HepG2 (cell line): ENCODE data around the gene ABTB2. TPM values are rescaled to one million over a fixed set of nuclear protein-coding genes. Genes with fewer than 3 reads are reported as not detected.

Experiments
- ATAC-seq: fragments of 200-7000 bp; cut with Tn5 transposase; 3 replicates; pipeline ENCODE4 v1.9.1; 2020; ENCODE audit warnings: mild to moderate bottlenecking, moderate library complexity
- BruUV-seq: library from RNA; stranded (reverse); fragments of 400-500 nt; replicated peaks from 2 replicates; lab custom pipeline; 2021; lab: Mats Ljungman, UMichigan
- CTCF ChIA-PET: fragments of 300-600 bp; formaldehyde crosslinking; extraction: SDS; loops from one replicate; lab custom pipeline; 2021; ENCODE audit warnings: low total read pairs, inconsistent platforms, low intra/inter-chr PET ratio; lab: Yijun Ruan, JAX
- POLR2A ChIA-PET: fragments of 350-600 bp; sonication (Branson Sonifier 250); formaldehyde crosslinking; loops from one replicate; lab custom pipeline; 2020; ENCODE audit warnings: antibody characterized with exemption, inconsistent platforms; lab: Yijun Ruan, JAX
- DNase-seq: peaks from one replicate; pipeline ENCODE4 v3.0.0-alpha.2; 2015; ENCODE audit warnings: low spot score
- FAIRE-seq: peaks from 3 replicates; lab custom pipeline; 2011; peaks lifted over from hg19 to GRCh38; lab: Jason Lieb, UNC
- H2AFZ ChIP-seq: one replicate; pipeline ENCODE4 v1.6.1; 2011; ENCODE audit warnings: low read length, inconsistent platforms
- H3K27ac ChIP-seq: fragments of 300-600 bp; 3 replicates; pipeline ENCODE4 v1.8.0; 2011; ENCODE audit warnings: mixed run types, mild to moderate bottlenecking, mixed read lengths, low read length, inconsistent platforms; ENCODE audit not compliant: insufficient read depth; ENCODE audit errors: extremely low read length
- H3K27me3 ChIP-seq, 2 experiments: fragments of 200-600 bp in 1 of 2; 2 replicates in 1 of 2; 3 replicates in 1 of 2; pipeline versions ENCODE4 v1.6.0 to v1.8.0; 2011; ENCODE audit warnings: low read length in 2 of 2, mild to moderate bottlenecking in 2 of 2, moderate library complexity in 2 of 2, inconsistent platforms in 1 of 2; ENCODE audit not compliant: insufficient read depth in 2 of 2, control insufficient read depth in 1 of 2
- H3K36me3 ChIP-seq, 2 experiments: fragments of 200-600 bp in 1 of 2; replicated peaks in 1 of 2; 2 replicates in 1 of 2; 3 replicates in 1 of 2; pipeline versions ENCODE4 v1.5.1 to v1.8.0; 2011; ENCODE audit warnings: low read length in 2 of 2, inconsistent platforms in 1 of 2; ENCODE audit not compliant: insufficient read depth in 2 of 2, control insufficient read depth in 1 of 2
- H3K4me1 ChIP-seq: 2 replicates; pipeline ENCODE4 v1.5.1; 2012; ENCODE audit warnings: low read length, inconsistent platforms; ENCODE audit not compliant: insufficient read depth
- H3K4me2 ChIP-seq: 2 replicates; pipeline ENCODE4 v1.6.0; 2011; ENCODE audit warnings: low read depth, low read length, inconsistent platforms
- H3K4me3 ChIP-seq, 3 experiments: fragments of 200-600 bp in 1 of 3; sonication (generic), shearing (Covaris generic) in 1 of 3; replicated peaks in 1 of 3; 2 replicates each; pipeline ENCODE4 v1.5.1; 2011 to 2016; ENCODE audit warnings: low read length in 3 of 3, inconsistent platforms in 2 of 3, low read depth in 2 of 3, mild to moderate bottlenecking in 2 of 3, control low read depth in 1 of 3, mixed read lengths in 1 of 3; ENCODE audit not compliant: insufficient read depth in 1 of 3
- H3K79me2 ChIP-seq: one replicate; pipeline ENCODE4 v1.6.1; 2011; ENCODE audit warnings: low read length, inconsistent platforms; ENCODE audit not compliant: insufficient read depth
- H3K9ac ChIP-seq: 2 replicates; pipeline ENCODE4 v1.6.0; 2011; ENCODE audit warnings: mild to moderate bottlenecking, low read depth, low read length, inconsistent platforms; ENCODE audit not compliant: insufficient read depth
- H3K9me3 ChIP-seq: 2 replicates; pipeline ENCODE4 v1.5.1; 2012; ENCODE audit warnings: mild to moderate bottlenecking, low read length
- H4K20me1 ChIP-seq: 2 replicates; pipeline ENCODE4 v1.6.0; 2011; ENCODE audit warnings: inconsistent platforms, mild to moderate bottlenecking, low read length, moderate library complexity; ENCODE audit not compliant: insufficient read depth
- GATAD2A ChIP-seq: IDR thresholded peaks from 2 replicates; pipeline ENCODE4 v1.6.1; 2016
- HNF4G ChIP-seq, 2 experiments: sonication (generic) in 1 of 2; formaldehyde crosslinking in 1 of 2; IDR thresholded peaks; 2 replicates each; pipeline versions ENCODE4 v1.4.0 to v1.6.1; 2011 to 2020; ENCODE audit warnings: borderline replicate concordance in 2 of 2, low read depth in 2 of 2, mild to moderate bottlenecking in 2 of 2, low read length in 1 of 2, missing genetic modification reagents in 1 of 2, moderate library complexity in 1 of 2
- KLF16 ChIP-seq, 2 experiments: sonication (generic) in 1 of 2; formaldehyde crosslinking in 1 of 2; IDR thresholded peaks; 2 replicates each; pipeline versions ENCODE4 v1.6.1 to v1.8.0; 2016 to 2023; ENCODE audit warnings: missing genetic modification reagents in 2 of 2, missing compliant biosample characterization in 1 of 2
- NR1H2 ChIP-seq: sonication (generic); formaldehyde crosslinking; IDR thresholded peaks from 2 replicates; pipeline ENCODE4 v1.8.1; 2022; ENCODE audit warnings: low read depth, missing genetic modification reagents, borderline replicate concordance
- SMYD3 ChIP-seq: sonication (generic); formaldehyde crosslinking; IDR thresholded peaks from 2 replicates; pipeline ENCODE4 v1.8.1; 2023; ENCODE audit warnings: mild to moderate bottlenecking, missing genetic modification reagents
- SP1 ChIP-seq, 2 experiments: fragments of 450-650 bp in 1 of 2; sonication (generic) in 1 of 2; formaldehyde crosslinking in 1 of 2; IDR thresholded peaks; 2 replicates each; pipeline versions ENCODE4 v1.4.0 to v1.6.1; 2016 to 2020; ENCODE audit warnings: missing genetic modification reagents in 1 of 2
- ZFP36L2 ChIP-seq: sonication (generic); formaldehyde crosslinking; IDR thresholded peaks from 2 replicates; pipeline ENCODE4 v1.4.0; 2020; ENCODE audit warnings: missing genetic modification reagents
- ZIK1 ChIP-seq: sonication (generic); formaldehyde crosslinking; IDR thresholded peaks from 2 replicates; pipeline ENCODE4 v1.5.0; 2020; ENCODE audit warnings: mild to moderate bottlenecking, low read depth, missing genetic modification reagents, borderline replicate concordance
- ZNF121 ChIP-seq: sonication (generic); formaldehyde crosslinking; IDR thresholded peaks from 2 replicates; pipeline ENCODE4 v1.5.0; 2020; ENCODE audit warnings: mild to moderate bottlenecking, missing genetic modification reagents
- ZNF234 ChIP-seq: sonication (generic); formaldehyde crosslinking; conservative IDR thresholded peaks from 2 replicates; pipeline ENCODE4 v1.5.1; 2020; ENCODE audit warnings: mild to moderate bottlenecking, missing genetic modification reagents
- ZNF30 ChIP-seq: sonication (generic); formaldehyde crosslinking; IDR thresholded peaks from 2 replicates; pipeline ENCODE4 v1.5.0; 2020; ENCODE audit warnings: mild to moderate bottlenecking, missing genetic modification reagents
- ZNF33B ChIP-seq: sonication (generic); formaldehyde crosslinking; IDR thresholded peaks from 2 replicates; pipeline ENCODE4 v1.5.1; 2020; ENCODE audit warnings: mild to moderate bottlenecking, missing genetic modification reagents
- ZNF549 ChIP-seq: sonication (generic); formaldehyde crosslinking; IDR thresholded peaks from 2 replicates; pipeline ENCODE4 v1.5.0; 2020; ENCODE audit warnings: missing genetic modification reagents
- ZNF556 ChIP-seq: sonication (generic); formaldehyde crosslinking; IDR thresholded peaks from 2 replicates; pipeline ENCODE4 v1.4.0; 2020; ENCODE audit warnings: mild to moderate bottlenecking, missing genetic modification reagents, borderline replicate concordance
- WGBS: methylation state at CpG from one replicate; pipeline ENCODE4 v1.1.6; 2017; ENCODE audit warnings: low lambda C conversion rate; 5-methylcytosine and 5-hydroxymethylcytosine counted together
- in situ Hi-C: cut with HindIII; loops from 2 replicates; pipeline ENCODE4 v1.10.0; 2017; ENCODE audit warnings: low pct_unique_long_range_greater_than_20kb; ENCODE audit not compliant: extremely low pct_ligation_motif_present
- intact Hi-C: fragments of 100-400 bp; cut with micrococcal nuclease; formaldehyde crosslinking; loops from one replicate; pipeline ENCODE4 v1.10.0; 2022; ENCODE audit not compliant: unreplicated experiment
- polyA plus RNA-seq, 8 experiments: library from polyadenylated mRNA; depleted of rRNA in 3 of 8; stranded (reverse) in 7 of 8; unstranded in 1 of 8; fragments of >200 nt; fragmentation: Illumina TruSeq in 4 of 8; extraction: Trizol in 4 of 8; gene quantifications; 2 replicates each; pipeline versions ENCODE4 v1.2.1 to v1.2.3, GENCODE V29; 2011 to 2016; ENCODE audit warnings: low read depth in 4 of 8, missing spikeins in 1 of 8, mixed read lengths in 1 of 8; ENCODE audit not compliant: insufficient read depth in 1 of 8
- total RNA-seq, 5 experiments: library from RNA; depleted of rRNA; stranded (reverse); fragments of >200 nt; fragmentation: Illumina TruSeq; extraction: Trizol; gene quantifications; 2 replicates each; pipeline ENCODE4 v1.2.3, GENCODE V29; 2016; ENCODE audit warnings: low read depth in 1 of 5
- TF ChIP-seq, protein P1 (sequence below): sonication (generic); IDR thresholded peaks from 2 replicates; pipeline ENCODE4 v1.6.1; 2016; ENCODE audit warnings: low read depth, borderline replicate concordance
- TF ChIP-seq, protein P2 (sequence below): sonication (generic); formaldehyde crosslinking; IDR thresholded peaks from 2 replicates; pipeline ENCODE4 v1.9.0; 2021; ENCODE audit warnings: missing genetic modification reagents, borderline replicate concordance
- TF ChIP-seq, protein P3 (sequence below): sonication (generic); formaldehyde crosslinking; IDR thresholded peaks from 2 replicates; pipeline ENCODE4 v1.5.1; 2020; ENCODE audit warnings: mild to moderate bottlenecking, missing genetic modification reagents, moderate library complexity

ABTB2 gene
- total and polyA plus RNA-seq, 2 of the 13 experiments (the other 11 are each of a cell fraction or from before 2014, with no cell fraction given): 5.1 to 15.4 TPM

DNA sequence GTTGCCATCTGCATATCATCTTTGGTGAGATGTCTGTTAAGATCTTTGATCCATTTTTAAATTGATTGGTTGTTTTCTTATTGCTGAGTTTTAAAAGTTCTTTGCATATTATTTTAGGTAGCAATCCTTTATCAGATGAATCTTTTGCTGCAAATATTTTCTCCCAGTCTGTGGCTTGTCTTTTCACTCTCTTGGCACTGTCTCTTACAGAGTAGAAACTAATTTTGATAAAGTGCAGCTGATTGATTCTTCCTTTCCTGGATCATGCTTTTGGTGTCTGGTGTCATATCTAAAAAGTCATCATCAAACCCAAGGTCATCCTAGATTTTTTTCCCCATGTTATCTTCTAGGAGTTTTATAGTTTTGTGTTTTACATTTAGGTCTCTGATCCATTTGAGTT lies 139.7 kb downstream of the ABTB2 start:
- BruUV-seq: TSS peak; percentile 40
- Histone ChIP-seq H3K36me3 (no peaks in the 10 kb centered on the region), H3K9me3 (no peaks in the 10 kb centered on the region), H3K4me1 (peaks cover 73% of the 10 kb centered on the region), H3K27ac (no peak overlapping the region), H3K4me2 (no peak overlapping the region), H3K79me2 (peaks cover 3% of the 10 kb centered on the region), H3K4me3 (no peak overlapping the region), H4K20me1 (no peaks in the 10 kb centered on the region; the same call in 1 of the 2 replicates)
- in situ Hi-C loops (no loop called here), intact Hi-C loops (no loop called here)
- DNase-seq: no peak
- no peak for FAIRE-seq
- POLR2A ChIA-PET: no interaction called here
- ATAC-seq: no peak
- TF ChIP-seq ZNF33B (no peak), ZIK1 (CRISPR knock-in tag) (no peak)
- TF ChIP-seq, protein P1, sequence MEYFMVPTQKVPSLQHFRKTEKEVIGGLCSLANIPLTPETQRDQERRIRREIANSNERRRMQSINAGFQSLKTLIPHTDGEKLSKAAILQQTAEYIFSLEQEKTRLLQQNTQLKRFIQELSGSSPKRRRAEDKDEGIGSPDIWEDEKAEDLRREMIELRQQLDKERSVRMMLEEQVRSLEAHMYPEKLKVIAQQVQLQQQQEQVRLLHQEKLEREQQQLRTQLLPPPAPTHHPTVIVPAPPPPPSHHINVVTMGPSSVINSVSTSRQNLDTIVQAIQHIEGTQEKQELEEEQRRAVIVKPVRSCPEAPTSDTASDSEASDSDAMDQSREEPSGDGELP: no peak
- TF ChIP-seq, all 625 proteins: peak for 0
- CTCF ChIA-PET: no interaction called here
- no peak overlapping the region for H2AFZ ChIP-seq
- H3K27me3 ChIP-seq: no peaks in the 10 kb centered on the region
- H3K9ac ChIP-seq: no peak overlapping the region

DNA sequence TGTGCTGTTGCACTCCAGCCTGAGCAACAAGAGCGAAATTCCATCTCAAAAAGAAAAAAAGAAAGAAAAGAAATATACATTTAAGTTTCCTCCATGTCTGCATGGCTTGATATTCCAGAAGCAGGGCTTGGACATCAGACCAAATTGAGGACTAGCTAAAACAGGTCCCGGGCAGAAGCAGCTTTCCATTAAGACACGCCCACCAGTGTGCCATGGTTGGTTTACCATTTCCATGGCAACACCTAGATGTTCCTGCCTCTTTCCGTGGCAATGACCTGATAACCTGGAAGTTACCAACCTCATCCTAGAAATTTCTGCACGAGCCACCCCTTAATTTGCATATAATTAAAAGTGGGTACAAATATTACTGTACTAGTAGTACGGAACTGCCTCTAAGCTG lies 141.1 kb downstream of the ABTB2 start:
- no peak overlapping the region for H3K4me3 ChIP-seq
- intact Hi-C loops (no loop called here), in situ Hi-C loops (no loop called here)
- ChIA-PET POLR2A (no interaction called here), CTCF (no interaction called here)
- H3K36me3 ChIP-seq: no peaks in the 10 kb centered on the region
- BruUV-seq: no TSS peak
- H3K9me3 ChIP-seq: no peaks in the 10 kb centered on the region
- DNase-seq (no peak), FAIRE-seq (no peak), ATAC-seq (no peak)
- H3K27me3 ChIP-seq: no peaks in the 10 kb centered on the region
- H4K20me1 ChIP-seq: no peaks in the 10 kb centered on the region; the same call in 1 of the 2 replicates
- no peak overlapping the region for H2AFZ ChIP-seq
- no peak overlapping the region for H3K27ac ChIP-seq
- no peak overlapping the region for H3K4me2 ChIP-seq
- H3K79me2 ChIP-seq: peaks cover 3% of the 10 kb centered on the region
- peaks cover 73% of the 10 kb centered on the region for H3K4me1 ChIP-seq
- 79% methylated on average over 6 of the region's 6 CpGs for WGBS
- H3K9ac ChIP-seq: no peak overlapping the region
- no peak for TF ChIP-seq ZNF30 (CRISPR knock-in tag)
- no peak for TF ChIP-seq KLF16 (CRISPR knock-in tag; IDR thresholded peaks at IDR 0.05)
- no peak for TF ChIP-seq NR1H2 (CRISPR knock-in tag)
- TF ChIP-seq ZNF234 (CRISPR knock-in tag): no peak
- TF ChIP-seq, protein P2, sequence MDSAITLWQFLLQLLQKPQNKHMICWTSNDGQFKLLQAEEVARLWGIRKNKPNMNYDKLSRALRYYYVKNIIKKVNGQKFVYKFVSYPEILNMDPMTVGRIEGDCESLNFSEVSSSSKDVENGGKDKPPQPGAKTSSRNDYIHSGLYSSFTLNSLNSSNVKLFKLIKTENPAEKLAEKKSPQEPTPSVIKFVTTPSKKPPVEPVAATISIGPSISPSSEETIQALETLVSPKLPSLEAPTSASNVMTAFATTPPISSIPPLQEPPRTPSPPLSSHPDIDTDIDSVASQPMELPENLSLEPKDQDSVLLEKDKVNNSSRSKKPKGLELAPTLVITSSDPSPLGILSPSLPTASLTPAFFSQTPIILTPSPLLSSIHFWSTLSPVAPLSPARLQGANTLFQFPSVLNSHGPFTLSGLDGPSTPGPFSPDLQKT: no peak
- no peak for TF ChIP-seq ZNF556 (CRISPR knock-in tag)
- TF ChIP-seq ZNF549 (CRISPR knock-in tag): no peak
- no peak for TF ChIP-seq ZFP36L2 (CRISPR knock-in tag)
- no peak for TF ChIP-seq HNF4G (IDR thresholded peaks at IDR 0.05; ENCODE audit: borderline replicate concordance, low read depth, low read length)
- no peak for TF ChIP-seq HNF4G (CRISPR knock-in tag; IDR thresholded peaks at IDR 0.05; ENCODE audit: borderline replicate concordance, low read depth)
- no peak for TF ChIP-seq GATAD2A
- no peak for TF ChIP-seq SMYD3 (CRISPR knock-in tag)
- TF ChIP-seq, protein P3, sequence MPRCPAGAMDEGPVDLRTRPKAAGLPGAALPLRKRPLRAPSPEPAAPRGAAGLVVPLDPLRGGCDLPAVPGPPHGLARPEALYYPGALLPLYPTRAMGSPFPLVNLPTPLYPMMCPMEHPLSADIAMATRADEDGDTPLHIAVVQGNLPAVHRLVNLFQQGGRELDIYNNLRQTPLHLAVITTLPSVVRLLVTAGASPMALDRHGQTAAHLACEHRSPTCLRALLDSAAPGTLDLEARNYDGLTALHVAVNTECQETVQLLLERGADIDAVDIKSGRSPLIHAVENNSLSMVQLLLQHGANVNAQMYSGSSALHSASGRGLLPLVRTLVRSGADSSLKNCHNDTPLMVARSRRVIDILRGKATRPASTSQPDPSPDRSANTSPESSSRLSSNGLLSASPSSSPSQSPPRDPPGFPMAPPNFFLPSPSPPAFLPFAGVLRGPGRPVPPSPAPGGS: no peak
- TF ChIP-seq ZNF121 (CRISPR knock-in tag): no peak
- TF ChIP-seq SP1 (IDR thresholded peaks at IDR 0.05): no peak
- TF ChIP-seq SP1 (CRISPR knock-in tag; IDR thresholded peaks at IDR 0.05): no peak
